Osteoblast (primary cell): ENCODE data around the gene MICAL3. TPM values are rescaled to one million over a fixed set of nuclear protein-coding genes. Genes with fewer than 3 reads are reported as not detected.

Source experiments
- DNase-seq: peaks from one replicate; pipeline ENCODE4 v3.0.0; 2011; ENCODE audit warnings: low spot score, mixed read lengths; ENCODE audit not compliant: insufficient read length; ENCODE audit errors: missing footprints
- H2AFZ ChIP-seq: 2 replicates; pipeline ENCODE4 v1.6.0; 2011; ENCODE audit warnings: mild to moderate bottlenecking, low read length
- H3K27ac ChIP-seq: 2 replicates; pipeline ENCODE4 v1.5.1; 2011; ENCODE audit warnings: mild to moderate bottlenecking, low read depth, low read length, moderate library complexity
- H3K27me3 ChIP-seq: 2 replicates; pipeline ENCODE4 v1.6.0; 2012; ENCODE audit warnings: mild to moderate bottlenecking, control low read depth, inconsistent platforms, low read length, moderate library complexity; ENCODE audit not compliant: insufficient read depth
- H3K36me3 ChIP-seq: 2 replicates; pipeline ENCODE4 v1.5.1; 2011; ENCODE audit warnings: mild to moderate bottlenecking, low read length, control low read depth, moderate library complexity; ENCODE audit not compliant: insufficient read depth
- H3K4me1 ChIP-seq: 2 replicates; pipeline ENCODE4 v1.5.1; 2011; ENCODE audit warnings: mild to moderate bottlenecking, low read length, control low read depth, moderate library complexity; ENCODE audit not compliant: insufficient read depth
- H3K4me2 ChIP-seq: 2 replicates; pipeline ENCODE4 v1.6.0; 2011; ENCODE audit warnings: mild to moderate bottlenecking, low read length; ENCODE audit not compliant: insufficient read depth
- H3K4me3 ChIP-seq: fragments of 200-600 bp; sonication (generic); 3 replicates; pipeline ENCODE4 v1.5.1; 2012; ENCODE audit warnings: mild to moderate bottlenecking, low read length, inconsistent platforms; ENCODE audit not compliant: insufficient read depth
- H3K79me2 ChIP-seq: 2 replicates; pipeline ENCODE4 v1.6.0; 2012; ENCODE audit warnings: mild to moderate bottlenecking, low read length, control low read depth, inconsistent platforms; ENCODE audit not compliant: insufficient read depth
- H3K9me3 ChIP-seq: 2 replicates; pipeline ENCODE4 v1.5.1; 2011; ENCODE audit warnings: low read depth, low read length, control low read depth
- H4K20me1 ChIP-seq: 2 replicates; pipeline ENCODE4 v1.6.0; 2012; ENCODE audit warnings: mild to moderate bottlenecking, low read length, control low read depth; ENCODE audit not compliant: insufficient read depth
- total RNA-seq: library from RNA; depleted of rRNA; stranded (reverse); fragments of >200 nt; gene quantifications from 2 replicates; pipeline ENCODE4 v1.2.3, GENCODE V29; 2012
- TF ChIP-seq, protein P1 (sequence below): IDR thresholded peaks from 2 replicates; pipeline ENCODE4 v1.5.1; 2011; ENCODE audit warnings: mild to moderate bottlenecking, low read depth, low read length, moderate library complexity; ENCODE audit errors: extremely low read depth

Gene MICAL3
- total RNA-seq, 1 donor, result 35.1 TPM

DNA sequence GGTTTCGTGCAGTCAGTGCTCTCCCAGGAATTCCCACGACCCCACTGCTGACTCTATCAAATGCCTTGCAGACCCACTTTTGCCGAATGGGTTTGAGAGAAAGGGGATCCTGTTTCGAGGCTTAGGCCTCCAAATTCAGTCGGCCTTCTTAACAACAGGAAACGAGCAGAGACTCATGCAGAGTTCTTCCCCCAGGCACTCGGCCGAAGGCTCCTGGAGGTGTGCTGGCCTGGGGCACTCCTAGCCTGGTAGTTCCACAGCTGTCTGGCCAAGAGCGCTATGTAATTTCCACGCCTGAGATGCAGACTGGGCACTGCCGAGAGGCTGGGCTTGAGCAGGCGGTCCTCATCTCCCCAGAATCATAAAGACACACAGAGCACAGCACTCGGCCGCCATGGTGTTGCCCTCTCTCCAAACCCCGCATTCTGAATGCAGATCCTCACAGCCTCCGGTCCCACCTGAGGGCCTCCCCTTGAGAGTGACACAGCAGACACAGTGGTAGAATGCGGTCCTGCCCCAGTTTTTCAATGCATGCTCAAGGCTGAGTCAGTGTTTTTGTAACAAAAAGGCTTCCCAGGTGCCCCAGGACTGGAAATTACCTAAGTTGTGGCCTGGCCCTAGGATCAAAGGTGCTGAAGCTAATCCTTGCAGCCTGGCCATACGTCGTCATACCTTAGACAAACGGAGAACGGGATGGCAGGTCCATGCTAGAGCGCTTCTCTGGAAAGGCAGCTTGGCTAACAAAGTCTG is 219.9 kb downstream of the MICAL3 start:
- Histone ChIP-seq H3K9me3 (no peaks in the 10 kb centered on the region), H2AFZ (no peak overlapping the region), H3K27ac (no peak overlapping the region), H3K4me3 (no peak overlapping the region), H3K36me3 (peaks cover 38% of the 10 kb centered on the region), H4K20me1 (no peaks in the 10 kb centered on the region), H3K79me2 (no peaks in the 10 kb centered on the region), H3K4me2 (no peak overlapping the region), H3K27me3 (no peaks in the 10 kb centered on the region), H3K4me1 (no peaks in the 10 kb centered on the region)
- TF ChIP-seq, protein P1, sequence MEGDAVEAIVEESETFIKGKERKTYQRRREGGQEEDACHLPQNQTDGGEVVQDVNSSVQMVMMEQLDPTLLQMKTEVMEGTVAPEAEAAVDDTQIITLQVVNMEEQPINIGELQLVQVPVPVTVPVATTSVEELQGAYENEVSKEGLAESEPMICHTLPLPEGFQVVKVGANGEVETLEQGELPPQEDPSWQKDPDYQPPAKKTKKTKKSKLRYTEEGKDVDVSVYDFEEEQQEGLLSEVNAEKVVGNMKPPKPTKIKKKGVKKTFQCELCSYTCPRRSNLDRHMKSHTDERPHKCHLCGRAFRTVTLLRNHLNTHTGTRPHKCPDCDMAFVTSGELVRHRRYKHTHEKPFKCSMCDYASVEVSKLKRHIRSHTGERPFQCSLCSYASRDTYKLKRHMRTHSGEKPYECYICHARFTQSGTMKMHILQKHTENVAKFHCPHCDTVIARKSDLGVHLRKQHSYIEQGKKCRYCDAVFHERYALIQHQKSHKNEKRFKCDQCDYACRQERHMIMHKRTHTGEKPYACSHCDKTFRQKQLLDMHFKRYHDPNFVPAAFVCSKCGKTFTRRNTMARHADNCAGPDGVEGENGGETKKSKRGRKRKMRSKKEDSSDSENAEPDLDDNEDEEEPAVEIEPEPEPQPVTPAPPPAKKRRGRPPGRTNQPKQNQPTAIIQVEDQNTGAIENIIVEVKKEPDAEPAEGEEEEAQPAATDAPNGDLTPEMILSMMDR, result no peak
- DNase-seq, result no peak

- H4K20me1 ChIP-seq, result no peaks in the 10 kb centered on the region
- H3K4me3 ChIP-seq, result no peak overlapping the region
- no peaks in the 10 kb centered on the region for H3K4me1 ChIP-seq
- DNase-seq, result no peak
- H3K4me2 ChIP-seq, result no peak overlapping the region
- peaks cover 31% of the 10 kb centered on the region for H3K36me3 ChIP-seq
- no peaks in the 10 kb centered on the region for H3K27me3 ChIP-seq
- no peaks in the 10 kb centered on the region for H3K9me3 ChIP-seq
- H2AFZ ChIP-seq, result no peak overlapping the region
- H3K79me2 ChIP-seq, result no peaks in the 10 kb centered on the region
- no peak overlapping the region for H3K27ac ChIP-seq
- TF ChIP-seq, protein P1, result no peak
Measured at GRCh38 chr22:17803609-17804270, 220.6 kb downstream of the MICAL3 start.

DNA sequence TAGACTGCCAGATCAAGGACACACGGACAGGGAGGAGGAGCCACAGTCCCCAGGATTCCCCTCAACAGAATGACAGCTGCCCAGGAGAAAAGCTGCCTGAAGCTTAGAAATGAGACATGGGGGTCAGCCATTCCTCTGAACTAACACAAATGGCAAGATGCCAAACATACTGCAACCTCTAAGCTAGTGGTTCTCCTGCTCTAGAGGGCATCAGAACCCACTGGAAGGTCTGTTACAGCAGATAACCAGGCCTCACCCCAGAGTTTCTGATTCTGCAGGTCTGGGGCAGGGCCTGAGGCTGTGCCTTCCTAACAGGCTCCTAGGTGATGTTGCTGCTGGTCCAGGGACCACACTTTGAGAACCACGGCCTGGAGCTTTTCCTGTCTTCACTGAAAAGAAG is 221.5 kb downstream of the MICAL3 start:
- no peak for DNase-seq
- H3K36me3 ChIP-seq, result peaks cover 24% of the 10 kb centered on the region
- H3K27me3 ChIP-seq, result no peaks in the 10 kb centered on the region
- H3K79me2 ChIP-seq, result no peaks in the 10 kb centered on the region
- no peaks in the 10 kb centered on the region for H3K9me3 ChIP-seq
- TF ChIP-seq, protein P1, result no peak
- no peaks in the 10 kb centered on the region for H4K20me1 ChIP-seq
- H3K4me1 ChIP-seq, result no peaks in the 10 kb centered on the region
- no peak overlapping the region for H3K4me3 ChIP-seq
- H3K27ac ChIP-seq, result no peak overlapping the region
- no peak overlapping the region for H3K4me2 ChIP-seq
- no peak overlapping the region for H2AFZ ChIP-seq

DNA sequence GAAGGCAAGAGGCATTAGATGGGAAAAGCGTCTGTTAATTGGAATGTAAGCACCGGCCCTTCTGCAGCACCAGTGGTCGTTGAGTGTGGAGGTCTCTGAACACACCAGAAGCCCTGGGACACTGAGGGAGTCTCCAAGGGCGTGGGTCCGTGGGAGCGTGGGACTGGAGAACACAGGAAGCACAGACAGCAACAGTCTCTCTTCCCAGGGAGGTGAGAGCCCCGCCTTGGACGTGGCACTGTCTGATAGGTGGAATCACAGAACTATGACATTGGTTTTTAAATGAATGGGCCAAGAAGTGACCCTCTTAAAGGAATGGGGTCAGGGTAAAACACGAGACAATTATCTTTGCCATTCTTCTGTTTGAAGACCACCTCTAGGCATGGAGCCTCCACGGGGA is 221.9 kb downstream of the MICAL3 start:
- Histone ChIP-seq H2AFZ (no peak overlapping the region), H3K36me3 (peaks cover 22% of the 10 kb centered on the region), H4K20me1 (no peaks in the 10 kb centered on the region), H3K4me2 (no peak overlapping the region), H3K9me3 (no peaks in the 10 kb centered on the region), H3K4me1 (no peaks in the 10 kb centered on the region), H3K27me3 (no peaks in the 10 kb centered on the region), H3K79me2 (no peaks in the 10 kb centered on the region), H3K4me3 (no peak overlapping the region), H3K27ac (no peak overlapping the region)
- no peak for DNase-seq
- TF ChIP-seq, protein P1, result no peak
